ENCODE results near the gene CCDC170.
"Not testable (repeated sequence)": the region's sequence is repeated elsewhere in the genome, so short reads cannot be mapped to it uniquely, and the experiment has no call there.

Gene CCDC170

GRCh38 chr6:151536188-151536479, 42.3 kb downstream of the CCDC170 start:
- Histone ChIP-seq H3K27me3 (replicated peaks; ENCODE audit: insufficient read depth, low read length) (no peaks in the 10 kb centered on the region), H3F3A (ENCODE audit: insufficient read depth, low read length) (no peaks in the 10 kb centered on the region)

GRCh38 chr6:151537556-151537955, 43.7 kb downstream of the CCDC170 start:
- H2AFZ ChIP-seq (ENCODE audit: low read length), result no peak overlapping the region
- H3K79me2 ChIP-seq (ENCODE audit: low read length), result no peaks in the 10 kb centered on the region
- no peaks in the 10 kb centered on the region for H3K27me3 ChIP-seq (replicated peaks; ENCODE audit: insufficient read depth, low read length)
- no peak for DNase-seq
- no peaks in the 10 kb centered on the region for H3K9me3 ChIP-seq (replicated peaks; ENCODE audit: insufficient read depth, low read length)
- no peak for TF ChIP-seq EZH2phosphoT487 (IDR thresholded peaks at IDR 0.05; ENCODE audit: low read length)
- no peaks in the 10 kb centered on the region for H4K20me1 ChIP-seq (ENCODE audit: insufficient read depth, low read length)
- no peaks in the 10 kb centered on the region for H3K36me3 ChIP-seq (replicated peaks; ENCODE audit: insufficient read depth, low read length)
- H3K4me3 ChIP-seq (ENCODE audit: low read length), result no peak overlapping the region
- H3K9me2 ChIP-seq (replicated peaks; ENCODE audit: insufficient read depth, low read length), result no peaks in the 10 kb centered on the region
- no peak overlapping the region for H3K4me2 ChIP-seq (ENCODE audit: low read depth, low read length)
- H3F3A ChIP-seq (ENCODE audit: insufficient read depth, low read length), result no peaks in the 10 kb centered on the region
- no peak overlapping the region for H3K9ac ChIP-seq (ENCODE audit: low read length)
- H3K27ac ChIP-seq (ENCODE audit: low read length), result no peak overlapping the region
- no peaks in the 10 kb centered on the region for H3K4me1 ChIP-seq (ENCODE audit: low read length)

More at GRCh38 chr6:151536188-151536479, 42.3 kb downstream of the CCDC170 start:
- H3K4me1 ChIP-seq (ENCODE audit: low read length), result no peaks in the 10 kb centered on the region
- H3K27ac ChIP-seq (ENCODE audit: low read length), result no peak overlapping the region
- H3K4me2 ChIP-seq (ENCODE audit: low read depth, low read length), result no peak overlapping the region
- no peak overlapping the region for H3K9ac ChIP-seq (ENCODE audit: low read length)
- no peak for DNase-seq
- H3K79me2 ChIP-seq (ENCODE audit: low read length), result no peaks in the 10 kb centered on the region
- H4K20me1 ChIP-seq (ENCODE audit: insufficient read depth, low read length), result no peaks in the 10 kb centered on the region
- TF ChIP-seq CTCF (IDR thresholded peaks at IDR 0.05; ENCODE audit: low read length) (no peak), EZH2 (optimal IDR thresholded peaks at IDR 0.05; ENCODE audit: low read depth, low read length) (no peak), EZH2phosphoT487 (IDR thresholded peaks at IDR 0.05; ENCODE audit: low read length) (no peak)
- no peaks in the 10 kb centered on the region for H3K36me3 ChIP-seq (replicated peaks; ENCODE audit: insufficient read depth, low read length)
- no peaks in the 10 kb centered on the region for H3K9me3 ChIP-seq (replicated peaks; ENCODE audit: insufficient read depth, low read length)
- H2AFZ ChIP-seq (ENCODE audit: low read length), result no peak overlapping the region
- no peak overlapping the region for H3K4me3 ChIP-seq (ENCODE audit: low read length)
- no peaks in the 10 kb centered on the region for H3K9me2 ChIP-seq (replicated peaks; ENCODE audit: insufficient read depth, low read length)

GRCh38 chr6:151539506-151540268, 45.9 kb downstream of the CCDC170 start:
- Histone ChIP-seq H3K4me2 (ENCODE audit: low read depth, low read length) (no peak overlapping the region), H3K79me2 (ENCODE audit: low read length) (no peaks in the 10 kb centered on the region), H3K9ac (ENCODE audit: low read length) (no peak overlapping the region), H3K9me2 (replicated peaks; ENCODE audit: insufficient read depth, low read length) (no peaks in the 10 kb centered on the region), H3F3A (ENCODE audit: insufficient read depth, low read length) (no peaks in the 10 kb centered on the region), H3K4me1 (ENCODE audit: low read length) (no peaks in the 10 kb centered on the region), H4K20me1 (ENCODE audit: insufficient read depth, low read length) (no peaks in the 10 kb centered on the region), H3K4me3 (ENCODE audit: low read length) (no peak overlapping the region), H3K36me3 (replicated peaks; ENCODE audit: insufficient read depth, low read length) (no peaks in the 10 kb centered on the region), H3K9me3 (replicated peaks; ENCODE audit: insufficient read depth, low read length) (no peaks in the 10 kb centered on the region), H2AFZ (ENCODE audit: low read length) (no peak overlapping the region), H3K27ac (ENCODE audit: low read length) (no peak overlapping the region), H3K27me3 (replicated peaks; ENCODE audit: insufficient read depth, low read length) (no peaks in the 10 kb centered on the region)
- no peak for DNase-seq
- TF ChIP-seq EZH2 (optimal IDR thresholded peaks at IDR 0.05; ENCODE audit: low read depth, low read length) (no peak), EZH2phosphoT487 (IDR thresholded peaks at IDR 0.05; ENCODE audit: low read length) (no peak), CTCF (IDR thresholded peaks at IDR 0.05; ENCODE audit: low read length) (no peak)

GRCh38 chr6:151544453-151544852, 50.6 kb downstream of the CCDC170 start:
- no peaks in the 10 kb centered on the region for H3K4me1 ChIP-seq (ENCODE audit: low read length)
- no peaks in the 10 kb centered on the region for H3F3A ChIP-seq (ENCODE audit: insufficient read depth, low read length)
- TF ChIP-seq CTCF (IDR thresholded peaks at IDR 0.05; ENCODE audit: low read length) (no peak), EZH2phosphoT487 (IDR thresholded peaks at IDR 0.05; ENCODE audit: low read length) (no peak), EZH2 (optimal IDR thresholded peaks at IDR 0.05; ENCODE audit: low read depth, low read length) (no peak)
- no peaks in the 10 kb centered on the region for H3K9me3 ChIP-seq (replicated peaks; ENCODE audit: insufficient read depth, low read length)
- H3K27me3 ChIP-seq (replicated peaks; ENCODE audit: insufficient read depth, low read length), result no peaks in the 10 kb centered on the region
- no peaks in the 10 kb centered on the region for H3K79me2 ChIP-seq (ENCODE audit: low read length)
- no peak overlapping the region for H3K9ac ChIP-seq (ENCODE audit: low read length)
- DNase-seq, result no peak
- H3K36me3 ChIP-seq (replicated peaks; ENCODE audit: insufficient read depth, low read length), result no peaks in the 10 kb centered on the region
- no peaks in the 10 kb centered on the region for H3K9me2 ChIP-seq (replicated peaks; ENCODE audit: insufficient read depth, low read length)
- H3K27ac ChIP-seq (ENCODE audit: low read length), result no peak overlapping the region
- H2AFZ ChIP-seq (ENCODE audit: low read length), result no peak overlapping the region
- H3K4me3 ChIP-seq (ENCODE audit: low read length), result no peak overlapping the region
- H3K4me2 ChIP-seq (ENCODE audit: low read depth, low read length), result no peak overlapping the region
- H4K20me1 ChIP-seq (ENCODE audit: insufficient read depth, low read length), result no peaks in the 10 kb centered on the region

- not testable (repeated sequence) for H2AFZ ChIP-seq (ENCODE audit: low read length); H3K27me3 ChIP-seq (replicated peaks; ENCODE audit: insufficient read depth, low read length); H3K4me3 ChIP-seq (ENCODE audit: low read length); DNase-seq; H3K4me2 ChIP-seq (ENCODE audit: low read depth, low read length); H3F3A ChIP-seq (ENCODE audit: insufficient read depth, low read length); H4K20me1 ChIP-seq (ENCODE audit: insufficient read depth, low read length); H3K9ac ChIP-seq (ENCODE audit: low read length); H3K9me2 ChIP-seq (replicated peaks; ENCODE audit: insufficient read depth, low read length); H3K79me2 ChIP-seq (ENCODE audit: low read length); H3K36me3 ChIP-seq (replicated peaks; ENCODE audit: insufficient read depth, low read length); H3K9me3 ChIP-seq (replicated peaks; ENCODE audit: insufficient read depth, low read length); H3K27ac ChIP-seq (ENCODE audit: low read length); H3K4me1 ChIP-seq (ENCODE audit: low read length)
Observed at GRCh38 chr6:151544884-151545283, 51.1 kb downstream of the CCDC170 start.

All from MM.1S (cell line).